Liver (tissue), 9 donors: ENCODE measurements around the gene VWF. TPM values are rescaled to one million over a fixed set of nuclear protein-coding genes. Genes with fewer than 3 reads are reported as not detected.

ENCODE experiments used
- DNase-seq: peaks from one replicate; pipeline ENCODE4 v3.0.0-alpha.2; 2017; ENCODE audit warnings: low spot score
- H3K27ac ChIP-seq, 2 donors: one replicate each; pipeline ENCODE4 v1.7.0; 2013; ENCODE audit warnings: inconsistent platforms in 2 of 2, low read length in 2 of 2, control low read depth in 1 of 2, low read depth in 1 of 2, mild to moderate bottlenecking in 1 of 2
- H3K27me3 ChIP-seq, 4 donors: one replicate each; pipeline versions ENCODE4 v1.6.1 to v1.7.0; 2013; ENCODE audit warnings: low read length in 3 of 4, inconsistent platforms in 1 of 4, mild to moderate bottlenecking in 1 of 4, moderate library complexity in 1 of 4; ENCODE audit not compliant: control insufficient read depth in 4 of 4, insufficient read depth in 4 of 4
- H3K36me3 ChIP-seq, 4 donors: one replicate each; pipeline versions ENCODE4 v1.6.1 to v1.7.0; 2013; ENCODE audit warnings: low read length in 3 of 4, mild to moderate bottlenecking in 3 of 4, low read depth in 1 of 4, moderate library complexity in 1 of 4; ENCODE audit not compliant: control insufficient read depth in 4 of 4, insufficient read depth in 3 of 4
- H3K4me1 ChIP-seq, 4 donors: one replicate each; pipeline versions ENCODE4 v1.6.1 to v1.7.0; 2013; ENCODE audit warnings: low read length in 3 of 4, mild to moderate bottlenecking in 3 of 4, moderate library complexity in 1 of 4; ENCODE audit not compliant: control insufficient read depth in 4 of 4, insufficient read depth in 4 of 4
- H3K4me3 ChIP-seq, 3 donors: one replicate each; pipeline versions ENCODE4 v1.6.1 to v1.7.0; 2013; ENCODE audit warnings: low read length in 3 of 3, control low read depth in 1 of 3, low read depth in 1 of 3, mild to moderate bottlenecking in 1 of 3
- H3K9ac ChIP-seq, 2 donors: one replicate each; pipeline ENCODE4 v1.7.0; 2013; ENCODE audit warnings: low read length in 2 of 2, mild to moderate bottlenecking in 2 of 2, moderate library complexity in 2 of 2, control low read depth in 1 of 2, low read depth in 1 of 2
- H3K9me3 ChIP-seq, 4 donors: one replicate each; pipeline versions ENCODE4 v1.6.1 to v1.7.0; 2013; ENCODE audit warnings: low read length in 3 of 4; ENCODE audit not compliant: control insufficient read depth in 4 of 4
- ATF3 ChIP-seq: IDR thresholded peaks from 2 replicates; pipeline ENCODE4 v1.6.1; 2016; ENCODE audit warnings: antibody characterized with exemption
- CTCF ChIP-seq: fragments of 150-350 bp; IDR thresholded peaks from 2 replicates; pipeline ENCODE4 v1.5.1; 2017; ENCODE audit warnings: improper control_type of control experiment, low read depth, low read length; ENCODE audit not compliant: missing input control
- EGR1 ChIP-seq, 2 donors: IDR thresholded peaks; 2 replicates each; pipeline ENCODE4 v1.6.1; 2016 to 2018; ENCODE audit warnings: antibody characterized with exemption in 2 of 2, low read depth in 2 of 2
- FOXA1 ChIP-seq: IDR thresholded peaks from 2 replicates; pipeline ENCODE4 v1.6.1; 2016; ENCODE audit warnings: antibody characterized with exemption
- FOXA2 ChIP-seq: IDR thresholded peaks from 2 replicates; pipeline ENCODE4 v1.6.1; 2016; ENCODE audit warnings: antibody characterized with exemption
- GABPA ChIP-seq, 2 donors: IDR thresholded peaks in 1 of 2; conservative IDR thresholded peaks in 1 of 2; 2 replicates each; pipeline ENCODE4 v1.6.1; 2016; ENCODE audit warnings: antibody characterized with exemption in 2 of 2, mild to moderate bottlenecking in 1 of 2, moderate library complexity in 1 of 2
- HNF4A ChIP-seq, 2 donors: conservative IDR thresholded peaks; 2 replicates each; pipeline ENCODE4 v1.6.1; 2016; ENCODE audit warnings: antibody characterized with exemption in 2 of 2, mild to moderate bottlenecking in 2 of 2
- HNF4G ChIP-seq: IDR thresholded peaks from 2 replicates; pipeline ENCODE4 v1.6.1; 2016; ENCODE audit warnings: antibody characterized with exemption
- JUND ChIP-seq, 2 donors: IDR thresholded peaks; 2 replicates each; pipeline ENCODE4 v1.6.1; 2016; ENCODE audit warnings: antibody characterized with exemption in 2 of 2
- MAX ChIP-seq: IDR thresholded peaks from 2 replicates; pipeline ENCODE4 v1.6.1; 2016; ENCODE audit warnings: antibody characterized with exemption
- NR2F2 ChIP-seq: IDR thresholded peaks from 2 replicates; pipeline ENCODE4 v1.6.1; 2016; ENCODE audit warnings: antibody characterized with exemption
- RAD21 ChIP-seq, 2 donors: IDR thresholded peaks; 2 replicates each; pipeline ENCODE4 v1.6.1; 2016; ENCODE audit warnings: antibody characterized with exemption in 2 of 2, mild to moderate bottlenecking in 2 of 2
- RXRA ChIP-seq, 2 donors: IDR thresholded peaks; 2 replicates each; pipeline ENCODE4 v1.6.1; 2017 to 2018; ENCODE audit warnings: antibody characterized with exemption in 2 of 2, mild to moderate bottlenecking in 1 of 2
- TAF1 ChIP-seq: conservative IDR thresholded peaks from 2 replicates; pipeline ENCODE4 v1.6.1; 2016; ENCODE audit warnings: antibody characterized with exemption, mild to moderate bottlenecking
- YY1 ChIP-seq: IDR thresholded peaks from 2 replicates; pipeline ENCODE4 v1.6.1; 2016; ENCODE audit warnings: antibody characterized with exemption, mild to moderate bottlenecking
- WGBS: extraction: QIAGEN DNeasy Blood & Tissue Kit; methylation state at CpG from one replicate; pipeline ENCODE4 v1.1.7; 2013; 5-methylcytosine and 5-hydroxymethylcytosine counted together
- polyA plus RNA-seq, 2 donors: library from polyadenylated mRNA; stranded (reverse) in 1 of 2; unstranded in 1 of 2; fragments of 200-250 nt in 1 of 2; fragments of >200 nt in 1 of 2; fragmentation: Nextera tagmentation in 1 of 2; extraction: Ambion mirVana in 1 of 2; gene quantifications; one replicate each; pipeline versions ENCODE4 v1.2.1 to v1.2.3, GENCODE V29; 2013 to 2015
- total RNA-seq, 2 donors: library from RNA; depleted of rRNA; stranded (reverse); fragments of >200 nt; gene quantifications; one replicate each; pipeline ENCODE4 v1.2.3, GENCODE V29; 2014
- TF ChIP-seq, protein P1 (sequence below): IDR thresholded peaks from 2 replicates; pipeline ENCODE4 v1.6.1; 2016; ENCODE audit warnings: antibody characterized with exemption, mild to moderate bottlenecking
- donor health status: healthy.
- donor health status: healthy.
- donor health status: healthy.
- donor health status: healthy.
- donor health status: healthy.

Gene VWF
- total and polyA plus RNA-seq, 4 donors = 2.1 to 10.8 (median 4.0) TPM

DNA sequence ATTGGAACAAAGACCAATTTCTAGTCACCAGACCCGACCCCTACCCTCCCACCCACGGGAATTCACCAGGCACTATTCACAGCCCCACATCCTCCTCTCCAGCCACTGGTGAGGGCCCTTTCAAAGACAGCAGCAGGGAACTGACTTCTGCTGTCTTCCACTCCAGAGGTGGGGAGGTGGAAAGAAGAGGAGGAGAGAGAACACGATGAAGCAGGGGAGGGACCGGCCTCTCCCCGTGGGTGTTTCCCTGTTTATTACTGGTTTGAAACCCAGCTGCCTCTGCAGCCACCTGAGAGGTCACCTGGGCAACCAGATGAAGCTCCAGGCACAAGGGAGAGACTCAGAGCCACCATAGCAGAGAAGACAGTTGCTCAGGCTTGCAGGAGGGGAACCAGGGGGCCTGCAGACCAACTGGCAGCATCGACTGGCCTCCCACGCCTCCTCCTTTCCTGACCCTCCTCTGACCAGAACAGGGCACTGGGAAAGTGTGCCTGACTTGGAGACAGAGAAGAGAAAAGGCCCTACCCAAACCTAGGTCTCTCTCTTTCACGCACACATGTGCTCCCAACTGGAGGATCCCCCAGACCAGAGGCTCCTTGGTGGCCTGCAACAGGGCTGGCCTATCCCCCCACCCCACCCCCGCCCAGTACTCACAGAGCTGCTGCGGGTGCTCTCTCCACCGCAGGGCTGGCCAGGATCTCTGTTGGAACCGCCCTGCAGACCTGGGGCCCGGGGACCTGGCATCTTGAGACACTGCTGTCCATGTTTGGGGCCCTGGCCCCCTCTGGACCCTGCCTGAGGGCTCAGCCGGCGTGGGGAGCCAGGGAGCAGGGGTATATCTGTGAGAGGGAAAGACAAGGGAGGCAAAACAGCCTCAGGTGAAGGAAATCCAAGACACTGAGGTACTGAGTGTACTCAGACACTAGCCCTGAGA, 202.2 kb downstream of the VWF start:
- H3K9me3 ChIP-seq = no peaks in the 10 kb centered on the region
- 77% methylated on average over 15 of the region's 15 CpGs for WGBS

DNA sequence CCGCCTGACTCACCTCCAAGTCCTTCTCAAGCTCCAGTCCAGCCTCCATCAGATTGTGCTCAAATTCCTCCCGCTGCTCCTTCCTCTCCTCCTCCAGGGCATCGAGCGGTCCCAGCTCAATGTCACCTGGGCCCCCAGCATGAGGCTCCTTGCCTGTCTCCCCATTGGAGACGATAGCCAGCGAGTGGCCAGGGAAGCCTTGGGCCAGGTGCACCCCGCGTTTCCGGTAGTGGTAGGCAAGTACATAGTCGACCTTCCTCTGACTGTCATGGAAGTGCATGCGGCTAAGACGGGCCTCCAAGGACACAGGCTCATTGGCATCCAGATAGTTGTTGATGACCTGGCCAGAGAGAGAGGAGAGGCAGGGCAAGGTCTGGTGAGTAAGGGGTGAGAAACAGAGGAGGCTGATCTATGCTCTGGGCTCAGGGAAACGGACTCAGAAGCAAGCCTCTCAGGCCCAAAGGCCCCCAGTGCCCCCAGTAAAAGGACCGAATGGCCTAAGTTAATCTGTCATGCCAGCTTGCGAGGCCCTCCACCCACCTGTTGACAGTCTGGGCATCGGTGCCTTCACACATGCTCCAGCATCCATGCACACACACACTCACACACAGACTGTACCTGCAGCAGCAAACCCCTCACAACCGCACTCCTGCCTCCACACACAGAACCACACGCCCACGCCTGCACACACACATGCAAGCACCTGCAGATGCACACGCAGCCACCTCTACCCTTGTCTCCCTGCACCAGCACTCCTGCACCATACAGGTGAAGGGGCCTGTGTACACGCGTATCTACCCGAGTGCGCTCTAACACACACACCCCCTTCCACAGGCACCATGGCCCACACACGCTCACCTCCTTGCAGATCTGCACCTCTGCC, 203.2 kb downstream of the VWF start:
- no peaks in the 10 kb centered on the region for H3K9me3 ChIP-seq
- no peak overlapping the region for H3K9ac ChIP-seq
- no peaks in the 10 kb centered on the region for H3K36me3 ChIP-seq
- H3K4me1 ChIP-seq = no peaks in the 10 kb centered on the region
- no peak overlapping the region for H3K27ac ChIP-seq
- 92% methylated on average over 25 of the region's 25 CpGs for WGBS
- no peak overlapping the region for H3K4me3 ChIP-seq
- DNase-seq = no peak
- H3K27me3 ChIP-seq = no peaks in the 10 kb centered on the region
- TF ChIP-seq HNF4A (conservative IDR thresholded peaks at IDR 0.05) (no peak), RXRA (IDR thresholded peaks at IDR 0.05) (no peak), FOXA2 (no peak), GABPA (IDR thresholded peaks at IDR 0.05 in 1 of 2, conservative IDR thresholded peaks at IDR 0.05 in 1 of 2) (no peak), ATF3 (no peak), EGR1 (IDR thresholded peaks at IDR 0.05; ENCODE audit: low read depth in 2 of 2) (no peak), NR2F2 (no peak), TAF1 (no peak), MAX (no peak), HNF4G (no peak), RAD21 (IDR thresholded peaks at IDR 0.05) (no peak), JUND (IDR thresholded peaks at IDR 0.05) (no peak), CTCF (no peak), YY1 (no peak), FOXA1 (no peak)
- TF ChIP-seq, protein P1, sequence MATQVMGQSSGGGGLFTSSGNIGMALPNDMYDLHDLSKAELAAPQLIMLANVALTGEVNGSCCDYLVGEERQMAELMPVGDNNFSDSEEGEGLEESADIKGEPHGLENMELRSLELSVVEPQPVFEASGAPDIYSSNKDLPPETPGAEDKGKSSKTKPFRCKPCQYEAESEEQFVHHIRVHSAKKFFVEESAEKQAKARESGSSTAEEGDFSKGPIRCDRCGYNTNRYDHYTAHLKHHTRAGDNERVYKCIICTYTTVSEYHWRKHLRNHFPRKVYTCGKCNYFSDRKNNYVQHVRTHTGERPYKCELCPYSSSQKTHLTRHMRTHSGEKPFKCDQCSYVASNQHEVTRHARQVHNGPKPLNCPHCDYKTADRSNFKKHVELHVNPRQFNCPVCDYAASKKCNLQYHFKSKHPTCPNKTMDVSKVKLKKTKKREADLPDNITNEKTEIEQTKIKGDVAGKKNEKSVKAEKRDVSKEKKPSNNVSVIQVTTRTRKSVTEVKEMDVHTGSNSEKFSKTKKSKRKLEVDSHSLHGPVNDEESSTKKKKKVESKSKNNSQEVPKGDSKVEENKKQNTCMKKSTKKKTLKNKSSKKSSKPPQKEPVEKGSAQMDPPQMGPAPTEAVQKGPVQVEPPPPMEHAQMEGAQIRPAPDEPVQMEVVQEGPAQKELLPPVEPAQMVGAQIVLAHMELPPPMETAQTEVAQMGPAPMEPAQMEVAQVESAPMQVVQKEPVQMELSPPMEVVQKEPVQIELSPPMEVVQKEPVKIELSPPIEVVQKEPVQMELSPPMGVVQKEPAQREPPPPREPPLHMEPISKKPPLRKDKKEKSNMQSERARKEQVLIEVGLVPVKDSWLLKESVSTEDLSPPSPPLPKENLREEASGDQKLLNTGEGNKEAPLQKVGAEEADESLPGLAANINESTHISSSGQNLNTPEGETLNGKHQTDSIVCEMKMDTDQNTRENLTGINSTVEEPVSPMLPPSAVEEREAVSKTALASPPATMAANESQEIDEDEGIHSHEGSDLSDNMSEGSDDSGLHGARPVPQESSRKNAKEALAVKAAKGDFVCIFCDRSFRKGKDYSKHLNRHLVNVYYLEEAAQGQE = no peak

More for the DNA sequence above, 202.2 kb downstream of the VWF start:
- DNase-seq = no peak
- Histone ChIP-seq H3K36me3 (no peaks in the 10 kb centered on the region), H3K27me3 (no peaks in the 10 kb centered on the region), H3K9ac (no peak overlapping the region), H3K4me3 (no peak overlapping the region), H3K4me1 (no peaks in the 10 kb centered on the region), H3K27ac (no peak overlapping the region)
- no peak for TF ChIP-seq GABPA (IDR thresholded peaks at IDR 0.05 in 1 of 2, conservative IDR thresholded peaks at IDR 0.05 in 1 of 2)
- TF ChIP-seq HNF4G = no peak
- TF ChIP-seq RXRA (IDR thresholded peaks at IDR 0.05) = no peak
- TF ChIP-seq ATF3 = no peak
- no peak for TF ChIP-seq HNF4A (conservative IDR thresholded peaks at IDR 0.05)
- no peak for TF ChIP-seq CTCF
